RPMI7951 (cell line): ENCODE results near the gene ARHGAP15. TPM values are rescaled to one million over a fixed set of nuclear protein-coding genes. Genes with fewer than 3 reads are reported as not detected.

Experiments
- DNase-seq: peaks from one replicate; pipeline ENCODE4 v3.0.0-alpha.2; 2012; ENCODE audit warnings: low read depth
- total RNA-seq: library from RNA; depleted of rRNA; stranded (reverse); fragments of >200 nt; shearing (Covaris generic); gene quantifications from 2 replicates; pipeline ENCODE4 v1.2.3, GENCODE V29; 2014

ARHGAP15 gene
- total RNA-seq, 1 experiment from 2014 or later = 1.9 TPM

- DNase-seq = no peak
These were observed 494.2 kb downstream of the ARHGAP15 start for GRCh38 chr2:143623231-143623908.

DNA sequence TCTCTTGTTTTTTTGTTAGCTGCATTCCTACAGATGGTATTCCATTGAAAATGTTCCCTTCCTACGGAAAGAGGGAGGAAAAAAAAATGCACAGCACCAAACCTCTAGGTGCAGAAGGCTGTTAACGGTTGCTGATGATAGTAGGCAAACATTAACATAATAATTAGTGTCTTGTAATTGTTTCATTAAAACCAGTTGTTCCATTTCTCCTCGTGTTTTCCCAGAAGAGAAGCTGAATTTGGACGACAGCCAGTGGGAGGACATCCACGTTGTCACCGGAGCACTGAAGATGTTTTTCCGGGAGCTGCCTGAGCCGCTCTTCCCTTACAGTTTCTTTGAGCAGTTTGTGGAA is 494.7 kb downstream of the ARHGAP15 start:
- no peak for DNase-seq

DNA sequence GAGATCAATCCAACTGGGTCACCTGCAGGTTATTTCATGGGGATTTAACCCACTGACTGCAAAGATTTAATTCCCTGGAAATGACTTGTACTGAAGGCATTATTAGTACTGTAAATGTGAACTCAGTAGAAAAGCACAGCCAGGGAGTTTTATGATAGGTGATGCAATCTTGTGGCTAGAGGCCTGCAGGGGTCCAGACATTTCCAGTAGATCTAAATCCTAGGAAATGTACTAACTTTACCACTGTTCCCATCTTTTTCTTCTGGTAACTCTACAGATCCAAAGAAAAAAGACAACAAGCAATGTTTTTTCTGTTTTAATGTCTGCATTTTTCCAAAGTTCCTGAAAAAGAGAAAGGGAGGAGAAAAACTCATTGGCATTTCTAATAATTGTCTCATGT is 500.1 kb downstream of the ARHGAP15 start:
- no peak for DNase-seq

- no peak for DNase-seq
These were observed 503.6 kb downstream of the ARHGAP15 start for GRCh38 chr2:143632751-143633374.

- DNase-seq = no peak
These were observed 504.2 kb downstream of the ARHGAP15 start for GRCh38 chr2:143633419-143633818.

GRCh38 chr2:143635302-143635701 is 506.1 kb downstream of the ARHGAP15 start:
- DNase-seq = no peak

DNA sequence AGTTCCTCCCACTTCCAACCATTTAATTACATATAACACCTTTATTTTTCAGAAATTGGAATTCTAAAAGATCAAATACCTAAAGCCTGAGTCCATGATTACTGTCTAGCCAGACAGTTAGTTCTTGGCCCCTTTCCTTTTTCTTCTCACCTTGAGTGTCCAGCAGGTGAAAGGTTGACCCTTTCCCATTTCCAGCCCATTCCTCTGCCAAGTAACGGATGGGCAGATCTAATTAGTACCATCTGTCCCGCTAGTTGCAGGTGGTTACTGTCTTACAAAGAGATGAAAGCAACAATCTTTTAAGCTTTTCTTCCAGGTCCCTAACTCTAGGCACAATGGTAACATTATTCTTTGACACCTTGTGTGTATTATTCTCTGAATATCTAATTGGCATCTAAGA is 506.7 kb downstream of the ARHGAP15 start:
- no peak for DNase-seq

GRCh38 chr2:143640826-143641225 is 511.6 kb downstream of the ARHGAP15 start:
- no peak for DNase-seq

GRCh38 chr2:143645921-143646645 is 516.9 kb downstream of the ARHGAP15 start:
- no peak for DNase-seq

GRCh38 chr2:143649226-143649740 is 520.1 kb downstream of the ARHGAP15 start:
- DNase-seq = no peak

DNA sequence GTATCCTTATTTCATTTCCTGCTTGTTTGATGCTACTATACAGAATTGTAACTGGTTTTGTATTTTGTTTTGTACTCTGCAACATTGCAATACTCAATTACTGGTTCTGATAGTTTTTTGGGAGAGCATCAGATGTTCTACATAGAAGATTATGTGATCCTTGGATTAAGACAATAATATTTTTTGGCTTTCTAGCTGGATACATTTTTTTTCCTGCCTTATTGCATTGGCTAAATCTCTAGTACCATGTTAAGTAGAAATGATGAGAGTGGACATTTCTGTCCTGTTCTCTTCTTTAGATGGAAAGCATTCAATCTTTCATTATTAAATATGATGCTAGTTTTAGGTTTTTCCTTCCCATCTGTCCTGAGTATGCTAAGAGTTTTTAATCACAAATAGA is 523.5 kb downstream of the ARHGAP15 start:
- DNase-seq = no peak

- DNase-seq = no peak
These were observed 539.0 kb downstream of the ARHGAP15 start for GRCh38 chr2:143668234-143668633.

- DNase-seq = no peak
These were observed 544.8 kb downstream of the ARHGAP15 start for GRCh38 chr2:143674051-143674450.

DNA sequence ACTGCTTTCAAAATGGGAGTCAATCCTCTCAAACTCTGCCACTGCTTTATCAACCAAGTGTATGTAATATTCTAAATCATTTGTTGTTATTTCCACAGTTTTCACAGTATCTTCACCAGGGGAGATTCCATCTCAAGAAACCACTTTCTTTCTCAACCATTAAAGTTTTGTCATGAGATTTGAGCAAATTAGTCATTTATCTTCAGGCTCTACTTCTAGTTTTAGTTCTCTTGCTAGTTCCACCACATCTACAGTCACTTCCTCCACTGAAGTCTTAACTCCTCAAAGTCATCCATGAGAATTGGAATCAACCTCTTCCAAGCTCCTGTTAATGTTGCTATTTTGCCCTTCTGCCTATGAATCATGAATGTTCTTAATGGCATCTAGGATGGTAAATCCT is 545.8 kb downstream of the ARHGAP15 start:
- DNase-seq = no peak

DNA sequence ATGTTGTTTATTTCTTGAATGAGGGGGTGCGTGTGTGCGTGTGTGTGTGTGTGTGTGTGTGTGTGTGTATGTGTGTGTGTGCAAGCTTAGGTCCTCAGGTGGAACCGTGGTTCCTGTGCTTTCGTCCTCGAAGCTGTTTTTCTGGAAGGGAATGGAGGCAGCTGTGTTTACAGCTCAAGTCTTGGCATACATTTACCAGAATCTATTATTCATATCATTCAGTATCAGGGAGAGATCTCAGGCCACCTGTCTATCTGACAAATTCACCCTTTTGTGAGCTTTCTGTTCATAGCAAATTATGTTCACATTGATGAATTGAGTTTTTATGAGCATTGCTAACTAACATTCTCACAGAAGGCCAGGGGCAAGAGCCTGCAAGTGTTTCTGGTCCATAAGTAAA is 550.4 kb downstream of the ARHGAP15 start:
- no peak for DNase-seq

GRCh38 chr2:143680885-143681405 is 551.7 kb downstream of the ARHGAP15 start:
- DNase-seq = no peak

GRCh38 chr2:143682436-143683055 is 553.3 kb downstream of the ARHGAP15 start:
- no peak for DNase-seq

DNA sequence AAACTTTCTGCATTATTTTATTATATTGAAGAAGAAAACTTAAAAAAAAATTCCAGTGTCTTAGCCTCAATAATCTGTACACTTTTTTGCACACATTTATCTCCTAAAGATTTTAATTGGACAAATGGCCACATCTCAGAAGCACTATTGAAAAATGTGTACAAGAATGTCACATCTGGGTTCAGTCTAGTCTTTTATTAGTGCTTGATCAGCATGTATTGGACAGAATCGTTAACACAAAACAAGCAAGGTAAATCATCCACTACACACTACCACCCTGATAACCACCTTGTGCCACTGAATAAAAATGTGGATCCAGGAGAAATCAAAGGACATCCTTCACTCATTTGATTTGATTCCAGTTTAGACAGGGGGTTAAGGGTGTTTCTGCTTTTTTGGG is 554.8 kb downstream of the ARHGAP15 start:
- DNase-seq = no peak

- DNase-seq = no peak
These were observed 555.5 kb downstream of the ARHGAP15 start for GRCh38 chr2:143684551-143685320.

DNA sequence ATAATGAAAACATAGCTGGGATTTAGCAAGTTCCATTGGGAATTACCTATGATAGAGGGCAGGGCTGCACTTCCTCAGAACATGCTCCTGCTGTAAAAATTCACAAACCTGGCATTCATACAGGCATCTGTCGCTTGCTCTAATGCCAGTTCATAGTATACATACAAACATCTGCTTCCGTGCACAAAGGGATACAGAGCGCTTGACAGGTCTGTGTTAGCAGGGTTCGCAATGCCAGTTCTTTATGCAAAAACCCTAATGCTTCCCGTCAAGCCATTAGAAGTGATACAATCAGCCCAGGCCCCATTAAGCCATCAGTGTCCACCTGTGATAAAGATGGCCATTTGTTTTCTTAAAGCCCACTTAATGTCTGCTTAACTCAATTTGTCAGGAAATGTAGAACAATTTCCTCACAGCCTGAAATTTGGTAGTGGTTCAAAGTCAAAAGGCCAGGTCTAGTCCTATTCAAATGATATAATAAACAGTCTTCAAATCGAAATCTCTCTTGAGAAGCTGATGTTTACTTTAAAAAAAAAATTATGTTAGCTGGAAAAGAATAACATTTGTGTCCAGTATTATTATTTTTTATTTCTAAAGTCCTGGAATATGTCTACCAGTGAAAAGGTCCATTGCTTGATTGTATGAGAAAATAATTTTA is 556.3 kb downstream of the ARHGAP15 start:
- no peak for DNase-seq
